OCI-LY1 (cell line): ENCODE measurements around the gene REXO4.

Experiments
- EZH2 ChIP-seq: fragments of 200-600 bp; sonication (generic), shearing (Covaris generic); IDR thresholded peaks from 2 replicates; pipeline ENCODE4 v1.8.0; 2017; ENCODE audit warnings: borderline replicate concordance, mixed run types, mild to moderate bottlenecking, antibody characterized with exemption, low read length, moderate library complexity, mixed read lengths
- TF ChIP-seq, protein P1 (sequence below): fragments of 200-600 bp; sonication (generic), shearing (Covaris generic); IDR thresholded peaks from 2 replicates; pipeline ENCODE4 v1.5.1; 2017; ENCODE audit warnings: mild to moderate bottlenecking, antibody characterized with exemption, low read length, moderate library complexity, mixed read lengths

DNA sequence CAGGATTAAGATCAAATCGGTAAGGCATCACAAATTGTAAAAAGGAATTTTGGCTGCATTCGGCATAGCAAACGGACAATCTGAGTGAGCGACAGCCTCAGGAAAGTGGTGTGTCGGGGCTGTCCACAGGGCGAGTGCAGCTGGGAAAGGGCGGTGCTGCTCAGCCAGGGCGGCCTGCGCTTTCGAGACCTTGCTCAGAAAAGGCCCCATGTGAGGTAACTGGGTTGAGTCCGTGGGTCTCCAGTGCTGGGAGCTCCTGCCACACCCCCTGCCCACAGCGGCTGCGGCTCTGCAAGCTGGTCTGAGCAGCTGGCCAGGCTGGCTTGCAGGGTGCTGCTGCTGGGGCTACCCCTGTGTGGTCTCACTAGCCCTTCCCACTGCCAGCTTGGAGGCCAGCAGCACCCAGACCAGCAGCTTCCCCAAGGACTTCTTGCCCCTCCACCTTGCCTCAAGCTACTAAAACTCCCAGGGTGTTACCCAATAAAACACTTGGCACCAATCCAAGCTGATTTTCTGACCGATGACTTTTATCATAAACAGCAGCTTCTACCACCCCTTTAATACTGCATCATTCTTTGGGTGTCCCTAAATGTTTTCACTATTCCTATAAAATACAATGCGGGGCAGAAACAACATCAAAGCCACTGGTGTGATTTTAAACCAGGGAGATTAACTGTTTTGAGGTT is 55.3 kb downstream of the REXO4 start:
- TF ChIP-seq, protein P1, sequence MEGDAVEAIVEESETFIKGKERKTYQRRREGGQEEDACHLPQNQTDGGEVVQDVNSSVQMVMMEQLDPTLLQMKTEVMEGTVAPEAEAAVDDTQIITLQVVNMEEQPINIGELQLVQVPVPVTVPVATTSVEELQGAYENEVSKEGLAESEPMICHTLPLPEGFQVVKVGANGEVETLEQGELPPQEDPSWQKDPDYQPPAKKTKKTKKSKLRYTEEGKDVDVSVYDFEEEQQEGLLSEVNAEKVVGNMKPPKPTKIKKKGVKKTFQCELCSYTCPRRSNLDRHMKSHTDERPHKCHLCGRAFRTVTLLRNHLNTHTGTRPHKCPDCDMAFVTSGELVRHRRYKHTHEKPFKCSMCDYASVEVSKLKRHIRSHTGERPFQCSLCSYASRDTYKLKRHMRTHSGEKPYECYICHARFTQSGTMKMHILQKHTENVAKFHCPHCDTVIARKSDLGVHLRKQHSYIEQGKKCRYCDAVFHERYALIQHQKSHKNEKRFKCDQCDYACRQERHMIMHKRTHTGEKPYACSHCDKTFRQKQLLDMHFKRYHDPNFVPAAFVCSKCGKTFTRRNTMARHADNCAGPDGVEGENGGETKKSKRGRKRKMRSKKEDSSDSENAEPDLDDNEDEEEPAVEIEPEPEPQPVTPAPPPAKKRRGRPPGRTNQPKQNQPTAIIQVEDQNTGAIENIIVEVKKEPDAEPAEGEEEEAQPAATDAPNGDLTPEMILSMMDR: no peak
- no peak for TF ChIP-seq EZH2
